ENCODE measurements around the gene PRKD1. TPM values are rescaled to one million over a fixed set of nuclear protein-coding genes. Genes with fewer than 3 reads are reported as not detected.
"Not testable (repeated sequence)": the region's sequence is repeated elsewhere in the genome, so short reads cannot be mapped to it uniquely, and the experiment has no call there.

The PRKD1 gene
- total RNA-seq, 1 donor from 2014 or later: 17.2 TPM

DNA sequence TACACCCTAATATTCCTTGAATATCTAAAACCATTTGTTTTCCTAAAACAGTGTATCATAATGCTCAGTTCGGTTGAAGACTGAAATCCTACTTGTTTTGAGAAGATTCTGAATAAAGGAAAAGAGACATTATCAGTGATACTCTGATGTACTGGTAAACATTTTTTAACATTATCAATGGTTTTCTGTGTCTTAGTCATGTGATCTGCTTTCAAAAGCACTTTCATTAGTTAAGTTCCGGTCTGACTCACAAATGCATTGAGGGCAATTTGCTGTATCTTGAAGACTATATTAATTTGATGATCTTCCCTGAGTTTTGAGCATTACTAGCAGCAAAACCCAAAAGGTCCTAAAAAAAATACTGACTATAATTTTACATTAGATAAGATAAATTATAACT lies 145.6 kb downstream of the PRKD1 start:
- Histone ChIP-seq H3K27me3 (no peaks in the 10 kb centered on the region), H3K27ac (no peak overlapping the region), H3K4me3 (no peak overlapping the region), H3K9me3 (no peaks in the 10 kb centered on the region), H3K36me3 (no peaks in the 10 kb centered on the region), H3K4me1 (no peaks in the 10 kb centered on the region)
- TF ChIP-seq, protein P1, sequence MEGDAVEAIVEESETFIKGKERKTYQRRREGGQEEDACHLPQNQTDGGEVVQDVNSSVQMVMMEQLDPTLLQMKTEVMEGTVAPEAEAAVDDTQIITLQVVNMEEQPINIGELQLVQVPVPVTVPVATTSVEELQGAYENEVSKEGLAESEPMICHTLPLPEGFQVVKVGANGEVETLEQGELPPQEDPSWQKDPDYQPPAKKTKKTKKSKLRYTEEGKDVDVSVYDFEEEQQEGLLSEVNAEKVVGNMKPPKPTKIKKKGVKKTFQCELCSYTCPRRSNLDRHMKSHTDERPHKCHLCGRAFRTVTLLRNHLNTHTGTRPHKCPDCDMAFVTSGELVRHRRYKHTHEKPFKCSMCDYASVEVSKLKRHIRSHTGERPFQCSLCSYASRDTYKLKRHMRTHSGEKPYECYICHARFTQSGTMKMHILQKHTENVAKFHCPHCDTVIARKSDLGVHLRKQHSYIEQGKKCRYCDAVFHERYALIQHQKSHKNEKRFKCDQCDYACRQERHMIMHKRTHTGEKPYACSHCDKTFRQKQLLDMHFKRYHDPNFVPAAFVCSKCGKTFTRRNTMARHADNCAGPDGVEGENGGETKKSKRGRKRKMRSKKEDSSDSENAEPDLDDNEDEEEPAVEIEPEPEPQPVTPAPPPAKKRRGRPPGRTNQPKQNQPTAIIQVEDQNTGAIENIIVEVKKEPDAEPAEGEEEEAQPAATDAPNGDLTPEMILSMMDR (IDR thresholded peaks at IDR 0.05): no peak
- no peak for DNase-seq
- intact Hi-C loops (cut with DNase I): no loop called here
- no peak for ATAC-seq

GRCh38 chr14:29777142-29777541 lies 150.5 kb downstream of the PRKD1 start:
- H3K4me1 ChIP-seq; intact Hi-C loops (cut with DNase I); H3K36me3 ChIP-seq; H3K27ac ChIP-seq; H3K9me3 ChIP-seq; H3K4me3 ChIP-seq; DNase-seq; ATAC-seq; H3K27me3 ChIP-seq: not testable (repeated sequence)

DNA sequence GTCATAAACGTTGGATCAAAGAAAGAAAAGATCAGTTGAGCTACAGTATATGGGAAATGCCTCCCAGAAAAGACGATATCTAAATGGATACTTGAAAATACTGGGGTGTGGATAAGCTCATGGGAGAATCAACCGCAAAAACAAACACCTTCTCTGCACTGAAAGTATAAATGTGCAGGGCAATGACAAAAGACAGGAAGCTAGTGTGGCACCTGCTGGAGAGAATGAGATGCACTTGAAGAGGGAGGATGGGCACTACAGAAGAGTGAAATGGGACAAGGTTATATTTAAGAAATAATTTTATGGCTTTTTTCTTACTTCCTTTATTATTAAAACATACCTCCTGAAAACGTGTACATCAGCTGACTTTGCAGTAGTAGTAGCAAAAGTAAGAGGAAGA lies 153.7 kb downstream of the PRKD1 start:
- Histone ChIP-seq H3K9me3 (no peaks in the 10 kb centered on the region), H3K27me3 (no peaks in the 10 kb centered on the region), H3K4me3 (no peak overlapping the region), H3K4me1 (no peaks in the 10 kb centered on the region), H3K36me3 (no peaks in the 10 kb centered on the region), H3K27ac (no peak overlapping the region)
- intact Hi-C loops (cut with DNase I): no loop called here
- ATAC-seq: no peak
- TF ChIP-seq, protein P1 (IDR thresholded peaks at IDR 0.05): no peak
- DNase-seq: no peak

DNA sequence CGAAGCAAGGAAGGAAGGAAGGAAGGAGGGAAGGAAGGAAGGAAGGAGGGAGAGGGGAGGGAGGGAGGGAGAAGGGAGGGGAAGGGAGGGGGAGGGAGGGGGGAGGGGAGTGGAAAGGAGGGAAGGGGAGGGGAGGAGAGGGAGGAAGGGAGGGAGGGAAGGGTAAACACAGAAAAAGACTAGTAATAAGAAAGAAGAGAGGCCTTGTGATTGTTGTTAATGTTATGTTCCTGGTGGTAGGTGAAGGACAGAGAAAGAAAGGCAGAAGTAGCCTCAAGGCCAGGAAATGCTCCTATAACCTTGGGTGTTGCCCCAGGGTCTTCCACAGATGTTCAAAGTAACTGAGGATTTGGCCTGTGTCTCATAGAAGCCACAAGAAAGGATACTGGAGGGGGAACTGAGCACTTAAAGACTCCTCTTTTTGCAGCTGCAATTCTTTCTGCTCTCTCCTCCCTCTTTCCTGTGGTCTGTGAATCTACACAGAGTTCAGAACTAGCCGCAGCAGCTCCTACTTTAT lies 164.2 kb downstream of the PRKD1 start:
- ATAC-seq: no peak
- TF ChIP-seq, protein P1 (IDR thresholded peaks at IDR 0.05): no peak

DNA sequence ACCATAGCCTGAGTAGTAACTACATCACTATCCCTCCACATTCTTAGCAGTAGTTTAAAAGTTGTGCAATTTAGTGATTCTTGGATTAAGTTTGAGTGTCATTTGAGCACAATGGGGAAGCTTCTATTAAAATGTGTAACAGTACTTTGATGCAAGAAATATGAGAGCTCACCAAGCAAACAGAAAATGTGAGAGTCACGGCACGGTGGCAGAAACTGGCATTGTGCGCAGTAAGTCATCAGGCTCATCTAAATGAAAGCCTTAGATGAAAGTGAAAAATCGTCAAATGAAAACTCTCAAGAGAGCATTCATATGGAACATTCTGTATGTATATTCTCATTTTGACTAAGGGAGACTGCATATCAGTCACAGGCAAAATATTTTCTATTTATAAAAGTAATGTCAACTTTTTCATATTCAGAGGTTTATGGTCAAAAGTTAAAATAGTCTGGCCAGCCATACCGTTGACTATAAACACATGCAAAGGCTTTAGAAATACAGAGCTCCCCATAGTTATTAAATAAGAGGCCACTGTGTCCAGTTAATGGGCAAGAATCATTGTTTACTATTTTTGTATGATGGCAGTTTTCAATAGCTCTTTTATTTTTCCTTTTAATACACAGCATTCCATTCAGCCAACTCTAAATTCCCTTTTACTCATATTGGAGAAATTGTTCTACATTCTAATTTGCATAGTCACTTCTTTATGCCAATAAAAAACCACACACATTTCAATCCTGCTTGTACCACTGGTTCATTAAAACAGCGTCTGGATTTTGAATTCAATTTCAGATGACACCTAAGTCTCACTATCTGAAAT lies 167.9 kb downstream of the PRKD1 start:
- DNase-seq (no peak), ATAC-seq (no peak)
- Histone ChIP-seq H3K27me3 (no peaks in the 10 kb centered on the region), H3K9me3 (no peaks in the 10 kb centered on the region), H3K4me1 (no peaks in the 10 kb centered on the region), H3K27ac (no peak overlapping the region), H3K36me3 (no peaks in the 10 kb centered on the region), H3K4me3 (no peak overlapping the region)
- intact Hi-C loops (cut with DNase I): no loop called here
- TF ChIP-seq, protein P1 (IDR thresholded peaks at IDR 0.05): no peak

More for the DNA sequence above, 164.2 kb downstream of the PRKD1 start:
- H3K4me3 ChIP-seq: no peak overlapping the region
- H3K27ac ChIP-seq: no peak overlapping the region
- H3K36me3 ChIP-seq: no peaks in the 10 kb centered on the region
- DNase-seq: no peak
- no peaks in the 10 kb centered on the region for H3K4me1 ChIP-seq
- intact Hi-C loops (cut with DNase I): no loop called here
- no peaks in the 10 kb centered on the region for H3K9me3 ChIP-seq
- H3K27me3 ChIP-seq: no peaks in the 10 kb centered on the region

GRCh38 chr14:29757711-29758233 lies 169.9 kb downstream of the PRKD1 start:
- Histone ChIP-seq H3K27ac (no peak overlapping the region), H3K4me3 (no peak overlapping the region), H3K27me3 (no peaks in the 10 kb centered on the region), H3K36me3 (no peaks in the 10 kb centered on the region), H3K9me3 (no peaks in the 10 kb centered on the region), H3K4me1 (no peaks in the 10 kb centered on the region)
- intact Hi-C loops (cut with DNase I): no loop called here
- ATAC-seq (no peak), DNase-seq (no peak)
- TF ChIP-seq, protein P1 (IDR thresholded peaks at IDR 0.05): no peak

All from upper lobe of right lung (tissue), 1 donor.